HFFc6 (cell line): ENCODE results near the gene MAPK12. TPM values are rescaled to one million over a fixed set of nuclear protein-coding genes. Genes with fewer than 3 reads are reported as not detected.

ENCODE experiments used
- DNase-seq: peaks from one replicate; pipeline ENCODE4 v3.0.0-alpha.2; 2018
- H3K27ac Mint-ChIP-seq: 2 replicates; pipeline ENCODE4 v1.8.0; 2020; ENCODE audit warnings: mild to moderate bottlenecking, mixed read lengths
- H3K27me3 Mint-ChIP-seq: 2 replicates; pipeline ENCODE4 v1.8.0; 2021; ENCODE audit warnings: mild to moderate bottlenecking, moderate library complexity, mixed read lengths; ENCODE audit not compliant: insufficient read depth
- H3K36me3 Mint-ChIP-seq: 2 replicates; pipeline ENCODE4 v1.8.0; 2021; ENCODE audit warnings: low read depth, mixed read lengths
- H3K4me1 Mint-ChIP-seq: 2 replicates; pipeline ENCODE4 v1.8.0; 2020; ENCODE audit warnings: low read depth, mixed read lengths
- H3K4me3 Mint-ChIP-seq: 2 replicates; pipeline ENCODE4 v1.8.0; 2020; ENCODE audit warnings: mild to moderate bottlenecking, moderate library complexity, mixed read lengths
- H3K9me3 Mint-ChIP-seq: 2 replicates; pipeline ENCODE4 v1.8.0; 2020; ENCODE audit warnings: mild to moderate bottlenecking, mixed read lengths
- CTCF ChIP-seq: fragments of 200-600 bp; sonication (generic); IDR thresholded peaks from 2 replicates; pipeline ENCODE4 v1.5.0; 2021; ENCODE audit warnings: antibody characterized with exemption, mild to moderate bottlenecking
- total RNA-seq, 6 experiments: library from RNA; stranded (reverse); fragmentation: NEBNext Ultra II Directional; extraction: Animal tissue kit (Norgen Biotek cat#: 25700); gene quantifications; 2 replicates in 1 of 6; 3 replicates in 5 of 6; pipeline ENCODE4 v1.2.3, GENCODE V29; 2021

Gene MAPK12
- total RNA-seq, 6 experiments from 2014 or later: 31.4 to 39.5 (median 34.1) TPM

- Mint-ChIP-seq H3K4me3 (no peak overlapping the region), H3K27me3 (peaks cover 2% of the 10 kb centered on the region), H3K9me3 (no peaks in the 10 kb centered on the region), H3K27ac (no peak overlapping the region), H3K4me1 (peaks cover 7% of the 10 kb centered on the region), H3K36me3 (no peaks in the 10 kb centered on the region)
- DNase-seq: no peak
- no peak for TF ChIP-seq CTCF
Measured at GRCh38 chr22:50257451-50258360, 3.8 kb downstream of the MAPK12 start.

GRCh38 chr22:50257041-50257440, 4.4 kb downstream of the MAPK12 start:
- Mint-ChIP-seq H3K36me3 (no peaks in the 10 kb centered on the region), H3K4me1 (peaks cover under 1% of the 10 kb centered on the region), H3K27me3 (peaks cover 2% of the 10 kb centered on the region), H3K4me3 (no peak overlapping the region), H3K27ac (no peak overlapping the region), H3K9me3 (no peaks in the 10 kb centered on the region)
- no peak for TF ChIP-seq CTCF
- no peak for DNase-seq

GRCh38 chr22:50256258-50256862, 5.1 kb downstream of the MAPK12 start:
- no peak for TF ChIP-seq CTCF
- Mint-ChIP-seq H3K27me3 (peaks cover 2% of the 10 kb centered on the region), H3K4me3 (no peak overlapping the region), H3K27ac (no peak overlapping the region), H3K4me1 (no peaks in the 10 kb centered on the region; the same call in 1 of the 2 replicates), H3K9me3 (no peaks in the 10 kb centered on the region), H3K36me3 (no peaks in the 10 kb centered on the region)
- DNase-seq: no peak

- DNase-seq: no peak
- H3K9me3 Mint-ChIP-seq: no peaks in the 10 kb centered on the region
- TF ChIP-seq CTCF: no peak
- H3K4me3 Mint-ChIP-seq: no peak overlapping the region
- no peaks in the 10 kb centered on the region; the same call in 1 of the 2 replicates for H3K4me1 Mint-ChIP-seq
- no peaks in the 10 kb centered on the region for H3K36me3 Mint-ChIP-seq
- peaks cover 2% of the 10 kb centered on the region for H3K27me3 Mint-ChIP-seq
- no peak overlapping the region for H3K27ac Mint-ChIP-seq
Measured at GRCh38 chr22:50255607-50256006, 5.9 kb downstream of the MAPK12 start.

- peaks cover 2% of the 10 kb centered on the region for H3K27me3 Mint-ChIP-seq
- H3K27ac Mint-ChIP-seq: no peak overlapping the region
- no peaks in the 10 kb centered on the region for H3K36me3 Mint-ChIP-seq
- peaks cover 4% of the 10 kb centered on the region for H3K4me1 Mint-ChIP-seq
- no peak for TF ChIP-seq CTCF
- no peak overlapping the region for H3K4me3 Mint-ChIP-seq
- DNase-seq: no peak
- no peaks in the 10 kb centered on the region for H3K9me3 Mint-ChIP-seq
Measured at GRCh38 chr22:50255099-50255498, 6.4 kb downstream of the MAPK12 start.
